ENCODE results near the gene SAA4.
"Not testable (repeated sequence)": the region's sequence is repeated elsewhere in the genome, so short reads cannot be mapped to it uniquely, and the experiment has no call there.

SAA4 gene

DNA sequence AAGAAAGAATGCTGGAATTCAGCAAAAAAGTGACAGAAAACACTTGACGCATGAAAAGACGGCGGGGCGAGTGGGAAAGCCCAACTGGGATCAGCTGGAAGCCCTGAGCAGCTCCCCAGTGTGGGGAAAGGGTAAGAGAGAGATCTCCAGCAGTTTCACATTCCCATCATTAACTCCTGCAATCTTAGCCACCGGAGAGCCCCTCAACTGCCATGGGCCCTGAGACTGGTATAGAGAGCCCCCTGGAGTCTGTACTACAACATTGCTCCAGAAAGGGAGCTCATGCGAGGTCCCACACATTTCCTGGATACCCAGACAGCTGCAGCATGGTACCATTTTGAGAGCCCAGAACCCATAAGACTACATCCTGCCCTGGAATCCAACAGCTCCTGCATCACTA, 32.9 kb downstream of the SAA4 start:
- Histone ChIP-seq H3K9me3 (ENCODE audit: severe bottlenecking) (no peaks in the 10 kb centered on the region), H3K27me3 (ENCODE audit: insufficient read depth, poor library complexity, severe bottlenecking) (no peaks in the 10 kb centered on the region), H3K27ac (ENCODE audit: poor library complexity, severe bottlenecking) (no peak overlapping the region), H3K36me3 (ENCODE audit: low read depth) (no peaks in the 10 kb centered on the region), H3K4me3 (ENCODE audit: severe bottlenecking) (no peak overlapping the region), H3K4me1 (ENCODE audit: insufficient read depth, poor library complexity, severe bottlenecking) (no peaks in the 10 kb centered on the region)
- no peak for DNase-seq (ENCODE audit: low spot score)
- TF ChIP-seq, protein P1, sequence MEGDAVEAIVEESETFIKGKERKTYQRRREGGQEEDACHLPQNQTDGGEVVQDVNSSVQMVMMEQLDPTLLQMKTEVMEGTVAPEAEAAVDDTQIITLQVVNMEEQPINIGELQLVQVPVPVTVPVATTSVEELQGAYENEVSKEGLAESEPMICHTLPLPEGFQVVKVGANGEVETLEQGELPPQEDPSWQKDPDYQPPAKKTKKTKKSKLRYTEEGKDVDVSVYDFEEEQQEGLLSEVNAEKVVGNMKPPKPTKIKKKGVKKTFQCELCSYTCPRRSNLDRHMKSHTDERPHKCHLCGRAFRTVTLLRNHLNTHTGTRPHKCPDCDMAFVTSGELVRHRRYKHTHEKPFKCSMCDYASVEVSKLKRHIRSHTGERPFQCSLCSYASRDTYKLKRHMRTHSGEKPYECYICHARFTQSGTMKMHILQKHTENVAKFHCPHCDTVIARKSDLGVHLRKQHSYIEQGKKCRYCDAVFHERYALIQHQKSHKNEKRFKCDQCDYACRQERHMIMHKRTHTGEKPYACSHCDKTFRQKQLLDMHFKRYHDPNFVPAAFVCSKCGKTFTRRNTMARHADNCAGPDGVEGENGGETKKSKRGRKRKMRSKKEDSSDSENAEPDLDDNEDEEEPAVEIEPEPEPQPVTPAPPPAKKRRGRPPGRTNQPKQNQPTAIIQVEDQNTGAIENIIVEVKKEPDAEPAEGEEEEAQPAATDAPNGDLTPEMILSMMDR (IDR thresholded peaks at IDR 0.05; ENCODE audit: poor library complexity, severe bottlenecking): peak; percentile 40
- peak; percentile 64; the same call in 2 of the 3 replicates for ATAC-seq (ENCODE audit: low read depth)

DNA sequence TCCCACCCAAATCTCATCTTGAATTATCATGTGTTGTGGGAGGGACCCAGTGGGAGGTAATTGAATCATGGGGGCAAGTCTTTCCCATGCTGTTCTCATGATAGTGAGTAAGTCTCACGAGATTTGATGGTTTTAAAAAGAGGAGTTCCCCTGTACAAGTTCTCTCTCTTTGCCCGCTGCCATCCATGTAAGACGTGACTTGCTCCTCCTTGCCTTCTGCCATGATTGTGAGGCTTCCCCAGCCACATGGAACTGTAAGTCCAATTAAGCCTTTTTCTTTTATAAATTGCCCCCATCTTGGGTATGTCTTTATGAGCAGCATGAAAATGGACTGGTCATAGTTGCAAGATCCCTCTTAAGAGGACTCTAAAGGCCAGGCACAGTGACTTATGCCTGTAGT, 38.9 kb downstream of the SAA4 start:
- H3K27me3 ChIP-seq (ENCODE audit: insufficient read depth, poor library complexity, severe bottlenecking); H3K36me3 ChIP-seq (ENCODE audit: low read depth); H3K9me3 ChIP-seq (ENCODE audit: severe bottlenecking); H3K4me1 ChIP-seq (ENCODE audit: insufficient read depth, poor library complexity, severe bottlenecking); H3K27ac ChIP-seq (ENCODE audit: poor library complexity, severe bottlenecking); ATAC-seq (ENCODE audit: low read depth); H3K4me3 ChIP-seq (ENCODE audit: severe bottlenecking); DNase-seq (ENCODE audit: low spot score): not testable (repeated sequence)

DNA sequence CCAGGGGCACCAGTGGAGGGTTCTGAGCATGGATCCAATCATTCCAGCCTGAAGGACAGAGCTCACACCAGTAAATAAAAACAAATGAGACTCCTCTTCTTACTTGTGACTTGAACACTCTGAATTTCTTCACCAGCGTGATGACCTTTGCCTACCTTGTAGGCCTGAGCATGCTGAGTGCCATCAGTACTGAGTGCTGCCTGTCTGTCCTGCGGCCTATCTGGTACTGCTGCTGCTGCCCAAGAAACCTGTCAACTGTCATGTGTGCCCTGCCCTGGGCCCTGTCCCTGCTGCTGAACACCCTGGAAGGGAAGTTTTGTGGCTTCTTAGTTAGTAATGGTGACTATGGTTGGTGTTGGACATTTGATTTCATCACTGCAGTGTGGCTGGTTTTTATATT, 40.1 kb downstream of the SAA4 start:
- Histone ChIP-seq H3K27me3 (ENCODE audit: insufficient read depth, poor library complexity, severe bottlenecking) (no peaks in the 10 kb centered on the region), H3K4me3 (ENCODE audit: severe bottlenecking) (no peak overlapping the region), H3K27ac (ENCODE audit: poor library complexity, severe bottlenecking) (no peak overlapping the region), H3K4me1 (ENCODE audit: insufficient read depth, poor library complexity, severe bottlenecking) (no peaks in the 10 kb centered on the region), H3K9me3 (ENCODE audit: severe bottlenecking) (no peaks in the 10 kb centered on the region), H3K36me3 (ENCODE audit: low read depth) (no peaks in the 10 kb centered on the region)
- ATAC-seq (ENCODE audit: low read depth) (no peak), DNase-seq (ENCODE audit: low spot score) (no peak)
- TF ChIP-seq, protein P1 (IDR thresholded peaks at IDR 0.05; ENCODE audit: poor library complexity, severe bottlenecking): no peak

DNA sequence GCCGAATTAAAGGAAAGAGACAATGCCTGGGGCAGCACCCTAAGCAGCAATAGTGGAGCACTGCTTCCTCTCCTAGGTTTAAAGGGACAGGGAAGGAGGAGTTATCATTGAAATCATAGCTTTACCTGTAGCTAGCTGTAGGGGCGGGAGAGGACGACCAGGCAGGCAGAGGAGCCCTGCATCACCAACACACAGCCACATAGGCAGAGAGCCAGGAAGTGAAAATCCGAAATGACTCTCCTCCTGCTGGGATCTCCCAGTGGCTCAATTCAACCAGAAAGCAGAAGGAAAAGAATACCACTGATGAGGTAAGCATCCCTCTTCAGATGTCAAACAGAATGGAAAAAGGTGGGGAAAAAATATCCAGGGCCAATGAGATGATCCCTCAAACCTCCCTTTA, 43.6 kb downstream of the SAA4 start:
- Histone ChIP-seq H3K36me3 (ENCODE audit: low read depth) (no peaks in the 10 kb centered on the region), H3K9me3 (ENCODE audit: severe bottlenecking) (no peaks in the 10 kb centered on the region), H3K27me3 (ENCODE audit: insufficient read depth, poor library complexity, severe bottlenecking) (no peaks in the 10 kb centered on the region), H3K4me1 (ENCODE audit: insufficient read depth, poor library complexity, severe bottlenecking) (no peaks in the 10 kb centered on the region), H3K4me3 (ENCODE audit: severe bottlenecking) (no peak overlapping the region), H3K27ac (ENCODE audit: poor library complexity, severe bottlenecking) (no peak overlapping the region)
- ATAC-seq (ENCODE audit: low read depth): peak; percentile 72
- TF ChIP-seq, protein P1 (IDR thresholded peaks at IDR 0.05; ENCODE audit: poor library complexity, severe bottlenecking): no peak
- DNase-seq (ENCODE audit: low spot score): no peak

DNA sequence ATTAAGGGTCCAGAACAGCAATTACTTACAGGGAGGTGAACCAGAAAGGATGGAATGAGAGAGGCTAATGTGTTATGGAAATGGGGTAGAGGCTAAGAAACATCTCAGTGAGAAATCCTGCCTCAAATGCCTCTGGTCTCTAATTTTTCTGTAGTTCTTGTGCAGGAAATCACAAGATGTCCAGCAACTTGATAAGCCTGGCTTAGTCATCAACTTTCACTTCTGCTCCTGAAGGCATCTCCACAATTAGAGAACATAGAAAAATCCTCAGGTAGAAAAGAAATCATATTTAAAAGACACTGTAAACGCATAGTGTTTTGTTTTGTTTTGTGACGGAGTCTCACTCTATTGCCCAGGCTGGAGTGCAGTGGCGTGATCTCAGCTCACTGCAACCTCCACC, 45.2 kb downstream of the SAA4 start:
- Histone ChIP-seq H3K4me1 (ENCODE audit: insufficient read depth, poor library complexity, severe bottlenecking) (no peaks in the 10 kb centered on the region), H3K9me3 (ENCODE audit: severe bottlenecking) (no peaks in the 10 kb centered on the region), H3K27ac (ENCODE audit: poor library complexity, severe bottlenecking) (no peak overlapping the region), H3K27me3 (ENCODE audit: insufficient read depth, poor library complexity, severe bottlenecking) (peaks cover 5% of the 10 kb centered on the region), H3K36me3 (ENCODE audit: low read depth) (no peaks in the 10 kb centered on the region), H3K4me3 (ENCODE audit: severe bottlenecking) (no peak overlapping the region)
- TF ChIP-seq, protein P1 (IDR thresholded peaks at IDR 0.05; ENCODE audit: poor library complexity, severe bottlenecking): no peak
- DNase-seq (ENCODE audit: low spot score) (no peak), ATAC-seq (ENCODE audit: low read depth) (no peak)

DNA sequence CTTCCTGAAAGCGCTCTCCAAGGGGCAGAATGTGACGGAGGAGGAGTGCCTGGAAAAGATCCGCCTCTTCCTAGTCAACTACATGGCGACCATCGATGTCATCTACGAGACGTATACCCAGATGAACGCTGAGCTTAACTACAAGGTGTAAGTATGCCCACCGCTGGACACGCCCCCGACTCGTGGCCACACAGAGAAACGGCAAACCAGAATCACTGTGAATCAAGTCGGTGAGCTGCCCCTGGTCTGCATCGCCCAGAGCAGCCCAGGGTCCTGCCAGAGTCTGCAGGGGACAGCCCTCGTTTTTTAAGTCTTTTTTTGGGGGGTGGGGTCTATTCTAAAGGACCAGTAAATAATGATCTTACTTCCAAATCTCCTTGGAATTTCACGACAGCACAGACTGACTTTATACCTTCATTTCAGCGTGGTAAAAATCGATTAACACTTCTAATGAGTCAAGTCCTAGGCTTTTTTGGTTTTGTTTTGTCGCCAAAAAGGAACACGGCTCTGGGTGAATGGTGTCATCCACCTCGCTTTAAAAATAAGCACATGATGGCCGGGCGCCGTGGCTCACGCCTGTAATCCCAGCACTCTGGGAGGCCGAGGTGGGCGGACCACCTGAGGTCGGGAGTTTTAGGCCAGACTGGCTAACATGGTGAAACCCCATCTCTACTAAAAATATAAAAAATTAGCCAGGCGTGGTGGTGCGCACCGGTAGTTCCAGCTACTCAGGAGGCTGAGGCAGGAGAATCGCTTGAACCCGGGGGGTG, 46.9 kb downstream of the SAA4 start:
- not testable (repeated sequence) for H3K4me3 ChIP-seq (ENCODE audit: severe bottlenecking); ATAC-seq (ENCODE audit: low read depth); H3K36me3 ChIP-seq (ENCODE audit: low read depth)

More for the DNA sequence above, 46.9 kb downstream of the SAA4 start:
- H3K9me3 ChIP-seq (ENCODE audit: severe bottlenecking); H3K27ac ChIP-seq (ENCODE audit: poor library complexity, severe bottlenecking); H3K4me1 ChIP-seq (ENCODE audit: insufficient read depth, poor library complexity, severe bottlenecking); DNase-seq (ENCODE audit: low spot score); H3K27me3 ChIP-seq (ENCODE audit: insufficient read depth, poor library complexity, severe bottlenecking): not testable (repeated sequence)

Measured in RWPE2 (cell line).